Measurements from ENCODE around the gene PPM1L. TPM values are rescaled to one million over a fixed set of nuclear protein-coding genes. Genes with fewer than 3 reads are reported as not detected.
"Not testable (repeated sequence)": the region's sequence is repeated elsewhere in the genome, so short reads cannot be mapped to it uniquely, and the experiment has no call there.

PPM1L gene
- total and polyA plus RNA-seq, 7 donors, result 6.2 to 76.1 (median 66.0) TPM

GRCh38 chr3:161026612-161027510 lies 270.8 kb downstream of the PPM1L start:
- no peak for TF ChIP-seq CTCF (IDR thresholded peaks at IDR 0.05)
- H3K9me3 ChIP-seq, result peaks cover 5% of the 10 kb centered on the region
- intact Hi-C loops (cut with DNase I), result no loop called here
- no peaks in the 10 kb centered on the region for H3K36me3 ChIP-seq (ENCODE audit: insufficient read depth in 1 of 2, low read depth in 1 of 2)
- WGBS, 3 donors, result 82 to 92% (median 88%) methylated on average over 6 of the region's 6 CpGs
- no peak overlapping the region for H3K4me3 ChIP-seq
- H3K27me3 ChIP-seq (ENCODE audit: insufficient read depth in 3 of 3, low read length in 2 of 3), result no peaks in the 10 kb centered on the region
- no peak overlapping the region for H3K27ac ChIP-seq
- ATAC-seq (peak in 1 of 4 donors; percentile 21), DNase-seq (no peak)
- no peaks in the 10 kb centered on the region for H3K4me1 ChIP-seq

DNA sequence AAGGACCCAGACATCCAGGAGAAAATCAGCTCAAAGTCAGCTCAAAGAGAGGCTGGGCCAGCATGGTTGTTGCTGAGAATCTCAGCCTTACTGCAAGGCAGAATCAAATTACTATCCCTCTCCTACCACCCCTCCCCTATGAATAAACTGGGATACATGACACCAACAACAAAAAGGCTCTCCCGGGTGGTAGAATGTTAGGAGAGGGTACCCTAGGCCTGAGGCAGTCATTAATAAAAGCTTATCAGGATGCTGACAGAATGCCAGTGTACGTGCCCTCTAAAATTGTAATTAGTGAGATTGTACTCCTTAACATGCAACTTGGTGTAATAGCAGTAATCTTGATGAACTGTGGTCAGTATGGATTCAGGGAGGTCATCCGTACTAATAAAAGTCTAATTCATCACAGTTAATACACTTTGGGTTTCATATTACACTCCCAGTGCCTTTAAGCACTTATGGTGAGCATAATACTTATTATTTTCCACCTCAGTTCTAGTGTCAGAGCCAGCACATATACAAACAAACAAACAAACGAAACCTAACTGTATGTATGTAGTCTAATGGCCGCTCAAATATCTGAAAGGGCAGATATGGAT lies 272.6 kb downstream of the PPM1L start:
- Histone ChIP-seq H3K27me3 (ENCODE audit: insufficient read depth in 3 of 3, low read length in 2 of 3) (no peaks in the 10 kb centered on the region), H3K4me3 (no peak overlapping the region), H3K4me1 (no peaks in the 10 kb centered on the region), H3K27ac (no peak overlapping the region), H3K9me3 (peaks cover 6% of the 10 kb centered on the region), H3K36me3 (ENCODE audit: insufficient read depth in 1 of 2, low read depth in 1 of 2) (no peaks in the 10 kb centered on the region)
- intact Hi-C loops (cut with DNase I), result no loop called here
- ATAC-seq (peak in 1 of 4 donors; percentile 42), DNase-seq (no peak)
- TF ChIP-seq CTCF (IDR thresholded peaks at IDR 0.05), result no peak
- WGBS, 3 donors, result 62 to 80% (median 62%) methylated on average over 5 of the region's 5 CpGs

DNA sequence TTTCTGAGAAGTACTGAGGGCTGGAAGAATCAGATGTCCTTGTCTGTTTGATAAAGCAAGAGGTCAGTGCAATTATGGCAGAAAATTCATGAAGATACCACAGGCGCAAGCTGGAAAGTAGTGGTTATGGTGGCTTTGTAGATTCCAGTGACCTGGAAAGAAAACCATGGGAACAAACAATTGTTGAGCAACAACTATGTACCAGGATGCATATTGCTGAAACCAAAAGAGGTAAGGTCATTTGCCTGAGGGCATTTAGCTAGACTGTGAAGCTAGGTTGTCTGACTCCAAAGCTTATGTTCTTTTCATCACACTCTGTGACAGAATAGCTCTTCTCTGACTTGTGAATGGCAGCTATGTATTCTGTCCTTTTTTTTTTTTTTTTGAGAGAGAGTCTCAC lies 275.1 kb downstream of the PPM1L start:
- no peak for ATAC-seq
- WGBS, 3 donors, result 91 to 94% (median 93%) methylated on average over 1 of the region's 1 CpG
- intact Hi-C loops (cut with DNase I), result no loop called here

GRCh38 chr3:161034913-161035550 lies 279.0 kb downstream of the PPM1L start:
- H3K27me3 ChIP-seq (ENCODE audit: insufficient read depth in 3 of 3, low read length in 2 of 3); H3K27ac ChIP-seq; DNase-seq; H3K9me3 ChIP-seq; H3K36me3 ChIP-seq (ENCODE audit: insufficient read depth in 1 of 2, low read depth in 1 of 2); ATAC-seq; intact Hi-C loops (cut with DNase I); H3K4me3 ChIP-seq; H3K4me1 ChIP-seq: not testable (repeated sequence)
- 72 to 84% (median 73%) methylated on average over 5 of the region's 5 CpGs for WGBS, 3 donors

More for the DNA sequence above, 275.1 kb downstream of the PPM1L start:
- DNase-seq, result no peak
- no peaks in the 10 kb centered on the region for H3K27me3 ChIP-seq (ENCODE audit: insufficient read depth in 3 of 3, low read length in 2 of 3)
- H3K36me3 ChIP-seq (ENCODE audit: insufficient read depth in 1 of 2, low read depth in 1 of 2), result no peaks in the 10 kb centered on the region
- H3K4me3 ChIP-seq, result no peak overlapping the region
- no peak for TF ChIP-seq CTCF (IDR thresholded peaks at IDR 0.05)
- peaks cover 6% of the 10 kb centered on the region for H3K9me3 ChIP-seq
- H3K27ac ChIP-seq, result no peak overlapping the region
- no peaks in the 10 kb centered on the region for H3K4me1 ChIP-seq

- Histone ChIP-seq H3K9me3 (peaks cover 6% of the 10 kb centered on the region), H3K27me3 (ENCODE audit: insufficient read depth in 3 of 3, low read length in 2 of 3) (no peaks in the 10 kb centered on the region), H3K36me3 (ENCODE audit: insufficient read depth in 1 of 2, low read depth in 1 of 2) (no peaks in the 10 kb centered on the region), H3K4me1 (no peaks in the 10 kb centered on the region), H3K27ac (no peak overlapping the region), H3K4me3 (no peak overlapping the region)
- ATAC-seq (peak in 1 of 4 donors; percentile 30), DNase-seq (no peak)
- intact Hi-C loops (cut with DNase I), result no loop called here
- WGBS, 3 donors, result 59 to 65% (median 62%) methylated on average over 2 of the region's 2 CpGs
- TF ChIP-seq CTCF (IDR thresholded peaks at IDR 0.05), result no peak
Observed at GRCh38 chr3:161035711-161036110, 279.7 kb downstream of the PPM1L start.

Data from psoas muscle (tissue), 8 donors.